ENCODE results near the gene MKRN2. TPM values are rescaled to one million over a fixed set of nuclear protein-coding genes. Genes with fewer than 3 reads are reported as not detected.

The MKRN2 gene
- total RNA-seq, 1 experiment from 2014 or later = 18.2 TPM

GRCh38 chr3:12628813-12629212 lies 71.9 kb downstream of the MKRN2 start:
- ChIA-PET POLR2A (no interaction called here), CTCF (no interaction called here)
- Mint-ChIP-seq H3K4me3 (no peak overlapping the region), H3K9me3 (no peaks in the 10 kb centered on the region), H3K4me1 (peaks cover 20% of the 10 kb centered on the region), H3K36me3 (no peaks in the 10 kb centered on the region), H3K27me3 (ENCODE audit: low read depth) (no peaks in the 10 kb centered on the region), H3K27ac (no peak overlapping the region)
- no peak for TF ChIP-seq ZNF263 (CRISPR knock-in tag; IDR thresholded peaks at IDR 0.05; ENCODE audit: low read depth)
- no peak for TF ChIP-seq ZMAT4 (CRISPR knock-in tag; IDR thresholded peaks at IDR 0.05)
- TF ChIP-seq ATF1 (CRISPR knock-in tag; IDR thresholded peaks at IDR 0.05) = no peak
- no peak for TF ChIP-seq NR2C2 (CRISPR knock-in tag; IDR thresholded peaks at IDR 0.05)
- TF ChIP-seq JUN (CRISPR knock-in tag; IDR thresholded peaks at IDR 0.05) = no peak
- no peak for TF ChIP-seq CDX4 (CRISPR knock-in tag; IDR thresholded peaks at IDR 0.05; ENCODE audit: borderline replicate concordance)
- TF ChIP-seq MXD4 (CRISPR knock-in tag; IDR thresholded peaks at IDR 0.05; ENCODE audit: borderline replicate concordance) = no peak
- no peak for ATAC-seq
- no peak for DNase-seq (ENCODE audit: low spot score)

- POLR2A ChIA-PET = no interaction called here
- ATAC-seq (no peak), DNase-seq (ENCODE audit: low spot score) (no peak)
- Mint-ChIP-seq H3K27me3 (ENCODE audit: low read depth) (no peaks in the 10 kb centered on the region), H3K27ac (0 out of 2 replicates have a peak overlapping the region, but pooled peaks have one; percentile 36), H3K4me3 (no peak overlapping the region), H3K4me1 (peaks cover 23% of the 10 kb centered on the region), H3K9me3 (no peaks in the 10 kb centered on the region), H3K36me3 (no peaks in the 10 kb centered on the region)
- TF ChIP-seq SOX15 (CRISPR knock-in tag; IDR thresholded peaks at IDR 0.05) (no peak), ERG (CRISPR knock-in tag; IDR thresholded peaks at IDR 0.05) (no peak), EMX1 (CRISPR knock-in tag; IDR thresholded peaks at IDR 0.05) (no peak), JUN (CRISPR knock-in tag; IDR thresholded peaks at IDR 0.05) (no peak), SMAD3 (CRISPR knock-in tag; IDR thresholded peaks at IDR 0.05; ENCODE audit: borderline replicate concordance) (no peak), ZBTB21 (CRISPR knock-in tag; IDR thresholded peaks at IDR 0.05; ENCODE audit: borderline replicate concordance) (no peak), SP1 (CRISPR knock-in tag; conservative IDR thresholded peaks at IDR 0.05) (no peak), ESRRA (CRISPR knock-in tag; IDR thresholded peaks at IDR 0.05; ENCODE audit: borderline replicate concordance) (no peak), ATF1 (CRISPR knock-in tag; IDR thresholded peaks at IDR 0.05) (no peak), MAX (CRISPR knock-in tag; IDR thresholded peaks at IDR 0.05) (no peak), ZNF423 (CRISPR knock-in tag; IDR thresholded peaks at IDR 0.05) (no peak), RORB (CRISPR knock-in tag; IDR thresholded peaks at IDR 0.05) (no peak), FOXK1 (CRISPR knock-in tag; IDR thresholded peaks at IDR 0.05) (no peak)
- TF ChIP-seq, protein P1, sequence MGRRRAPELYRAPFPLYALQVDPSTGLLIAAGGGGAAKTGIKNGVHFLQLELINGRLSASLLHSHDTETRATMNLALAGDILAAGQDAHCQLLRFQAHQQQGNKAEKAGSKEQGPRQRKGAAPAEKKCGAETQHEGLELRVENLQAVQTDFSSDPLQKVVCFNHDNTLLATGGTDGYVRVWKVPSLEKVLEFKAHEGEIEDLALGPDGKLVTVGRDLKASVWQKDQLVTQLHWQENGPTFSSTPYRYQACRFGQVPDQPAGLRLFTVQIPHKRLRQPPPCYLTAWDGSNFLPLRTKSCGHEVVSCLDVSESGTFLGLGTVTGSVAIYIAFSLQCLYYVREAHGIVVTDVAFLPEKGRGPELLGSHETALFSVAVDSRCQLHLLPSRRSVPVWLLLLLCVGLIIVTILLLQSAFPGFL (CRISPR knock-in tag; IDR thresholded peaks at IDR 0.05; ENCODE audit: borderline replicate concordance) = no peak
- TF ChIP-seq, protein P2, sequence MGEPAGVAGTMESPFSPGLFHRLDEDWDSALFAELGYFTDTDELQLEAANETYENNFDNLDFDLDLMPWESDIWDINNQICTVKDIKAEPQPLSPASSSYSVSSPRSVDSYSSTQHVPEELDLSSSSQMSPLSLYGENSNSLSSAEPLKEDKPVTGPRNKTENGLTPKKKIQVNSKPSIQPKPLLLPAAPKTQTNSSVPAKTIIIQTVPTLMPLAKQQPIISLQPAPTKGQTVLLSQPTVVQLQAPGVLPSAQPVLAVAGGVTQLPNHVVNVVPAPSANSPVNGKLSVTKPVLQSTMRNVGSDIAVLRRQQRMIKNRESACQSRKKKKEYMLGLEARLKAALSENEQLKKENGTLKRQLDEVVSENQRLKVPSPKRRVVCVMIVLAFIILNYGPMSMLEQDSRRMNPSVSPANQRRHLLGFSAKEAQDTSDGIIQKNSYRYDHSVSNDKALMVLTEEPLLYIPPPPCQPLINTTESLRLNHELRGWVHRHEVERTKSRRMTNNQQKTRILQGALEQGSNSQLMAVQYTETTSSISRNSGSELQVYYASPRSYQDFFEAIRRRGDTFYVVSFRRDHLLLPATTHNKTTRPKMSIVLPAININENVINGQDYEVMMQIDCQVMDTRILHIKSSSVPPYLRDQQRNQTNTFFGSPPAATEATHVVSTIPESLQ (CRISPR knock-in tag; IDR thresholded peaks at IDR 0.05) = no peak
- TF ChIP-seq, protein P3, sequence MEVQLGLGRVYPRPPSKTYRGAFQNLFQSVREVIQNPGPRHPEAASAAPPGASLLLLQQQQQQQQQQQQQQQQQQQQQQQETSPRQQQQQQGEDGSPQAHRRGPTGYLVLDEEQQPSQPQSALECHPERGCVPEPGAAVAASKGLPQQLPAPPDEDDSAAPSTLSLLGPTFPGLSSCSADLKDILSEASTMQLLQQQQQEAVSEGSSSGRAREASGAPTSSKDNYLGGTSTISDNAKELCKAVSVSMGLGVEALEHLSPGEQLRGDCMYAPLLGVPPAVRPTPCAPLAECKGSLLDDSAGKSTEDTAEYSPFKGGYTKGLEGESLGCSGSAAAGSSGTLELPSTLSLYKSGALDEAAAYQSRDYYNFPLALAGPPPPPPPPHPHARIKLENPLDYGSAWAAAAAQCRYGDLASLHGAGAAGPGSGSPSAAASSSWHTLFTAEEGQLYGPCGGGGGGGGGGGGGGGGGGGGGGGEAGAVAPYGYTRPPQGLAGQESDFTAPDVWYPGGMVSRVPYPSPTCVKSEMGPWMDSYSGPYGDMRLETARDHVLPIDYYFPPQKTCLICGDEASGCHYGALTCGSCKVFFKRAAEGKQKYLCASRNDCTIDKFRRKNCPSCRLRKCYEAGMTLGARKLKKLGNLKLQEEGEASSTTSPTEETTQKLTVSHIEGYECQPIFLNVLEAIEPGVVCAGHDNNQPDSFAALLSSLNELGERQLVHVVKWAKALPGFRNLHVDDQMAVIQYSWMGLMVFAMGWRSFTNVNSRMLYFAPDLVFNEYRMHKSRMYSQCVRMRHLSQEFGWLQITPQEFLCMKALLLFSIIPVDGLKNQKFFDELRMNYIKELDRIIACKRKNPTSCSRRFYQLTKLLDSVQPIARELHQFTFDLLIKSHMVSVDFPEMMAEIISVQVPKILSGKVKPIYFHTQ (CRISPR knock-in tag; IDR thresholded peaks at IDR 0.05) = no peak
- CTCF ChIA-PET = no interaction called here
These were observed 72.7 kb downstream of the MKRN2 start for GRCh38 chr3:12629560-12629959.

All from WTC11 (cell line).